HG03196 (cell line): ENCODE data around the gene GPC3.

Source experiments
- ATAC-seq: cut with Tn5 transposase; IDR thresholded peaks from one replicate; pipeline ENCODE4 v1.9.1; 2021; ENCODE audit not compliant: unreplicated experiment

The GPC3 gene

GRCh38 chrX:133971586-133971985 is 13.8 kb downstream of the GPC3 start:
- ATAC-seq, result no peak

GRCh38 chrX:133970076-133970475 is 15.3 kb downstream of the GPC3 start:
- no peak for ATAC-seq

GRCh38 chrX:133969191-133969590 is 16.2 kb downstream of the GPC3 start:
- ATAC-seq, result no peak

GRCh38 chrX:133968109-133968508 is 17.3 kb downstream of the GPC3 start:
- no peak for ATAC-seq

- ATAC-seq, result no peak
These were observed 19.2 kb downstream of the GPC3 start for GRCh38 chrX:133966199-133966598.

GRCh38 chrX:133965321-133965720 is 20.1 kb downstream of the GPC3 start:
- no peak for ATAC-seq

DNA sequence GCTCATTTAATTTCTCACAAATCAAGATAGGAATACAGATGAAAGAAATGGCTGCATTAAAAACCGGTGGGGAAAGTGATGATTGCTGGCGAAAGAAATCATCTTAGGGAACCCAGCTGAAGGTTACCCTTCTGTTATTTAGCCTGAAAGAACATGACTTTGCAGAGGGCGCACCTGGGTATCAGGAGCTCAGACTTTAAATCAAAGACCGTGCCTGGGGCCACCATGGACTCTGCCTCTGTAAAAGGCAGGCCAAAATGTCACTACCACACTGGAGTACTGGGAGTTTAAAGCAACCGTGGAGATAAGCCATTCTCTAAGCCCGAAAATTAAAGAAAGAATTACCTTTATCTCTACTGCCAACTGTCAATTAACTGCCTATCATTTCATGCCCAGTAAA is 24.3 kb downstream of the GPC3 start:
- ATAC-seq, result no peak

DNA sequence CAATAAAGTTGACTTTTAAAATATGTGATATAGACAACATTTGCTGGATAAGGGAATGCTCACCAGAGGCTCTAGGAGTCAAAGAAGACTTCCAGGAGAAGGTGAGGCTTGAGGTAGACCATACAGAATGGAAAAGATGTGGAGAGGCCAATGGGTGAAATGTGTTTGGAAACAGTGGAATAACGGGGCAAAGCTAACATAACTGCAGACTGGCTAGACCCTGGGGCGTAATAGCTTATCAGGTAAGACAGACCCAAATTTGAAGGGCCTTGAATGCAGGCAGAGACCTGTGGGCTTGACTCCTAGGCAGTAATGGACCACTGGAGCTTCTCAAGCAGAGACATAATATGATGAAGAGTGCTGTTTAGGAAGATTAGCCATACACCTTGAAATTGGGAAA is 25.4 kb downstream of the GPC3 start:
- no peak for ATAC-seq

- no peak for ATAC-seq
These were observed 26.3 kb downstream of the GPC3 start for GRCh38 chrX:133958997-133959688.

GRCh38 chrX:133956570-133957340 is 28.6 kb downstream of the GPC3 start:
- no peak for ATAC-seq

- ATAC-seq, result no peak
These were observed 31.5 kb downstream of the GPC3 start for GRCh38 chrX:133953785-133954355.

DNA sequence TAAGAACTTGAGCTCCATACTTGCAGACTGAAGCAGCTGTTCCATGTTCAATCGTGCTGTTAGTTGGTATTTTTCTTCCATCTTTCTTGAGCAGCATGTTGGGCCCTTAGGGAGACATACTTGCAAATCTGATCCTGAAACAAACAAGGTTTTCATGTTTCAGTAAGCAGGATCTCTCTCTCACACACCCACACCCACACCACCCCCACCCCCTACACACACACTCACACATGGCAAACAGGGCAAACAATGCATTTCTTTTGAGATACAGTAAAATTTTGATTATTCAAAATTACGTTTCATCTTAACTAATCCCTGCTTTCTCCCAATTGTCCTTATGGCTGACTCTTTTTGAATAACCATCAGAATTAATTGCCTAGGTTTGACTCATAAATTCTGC is 32.3 kb downstream of the GPC3 start:
- ATAC-seq, result no peak

- no peak for ATAC-seq
These were observed 34.3 kb downstream of the GPC3 start for GRCh38 chrX:133951098-133951497.

GRCh38 chrX:133950214-133950613 is 35.2 kb downstream of the GPC3 start:
- ATAC-seq, result no peak

- ATAC-seq, result no peak
These were observed 36.5 kb downstream of the GPC3 start for GRCh38 chrX:133948895-133949294.

- no peak for ATAC-seq
These were observed 37.4 kb downstream of the GPC3 start for GRCh38 chrX:133947996-133948395.

DNA sequence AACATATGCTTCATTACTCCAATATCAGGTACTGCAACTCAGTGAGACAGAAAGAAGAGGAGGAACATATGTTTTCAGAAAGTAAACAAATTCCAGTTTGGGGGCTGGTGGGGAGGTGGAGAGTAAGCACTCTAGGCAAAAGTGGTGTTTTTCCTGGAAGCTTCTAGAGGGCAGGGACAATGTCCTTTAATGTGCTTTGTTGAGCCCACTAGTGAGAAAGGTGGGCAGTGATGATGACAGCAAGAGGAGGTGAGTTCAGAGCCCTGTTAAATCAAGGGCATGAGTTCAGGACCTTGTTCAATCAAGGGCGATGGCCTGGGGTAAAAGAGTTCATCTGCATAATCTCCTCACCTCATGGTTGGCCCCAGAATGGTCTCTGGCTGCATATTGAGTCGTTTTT is 38.4 kb downstream of the GPC3 start:
- ATAC-seq, result no peak

DNA sequence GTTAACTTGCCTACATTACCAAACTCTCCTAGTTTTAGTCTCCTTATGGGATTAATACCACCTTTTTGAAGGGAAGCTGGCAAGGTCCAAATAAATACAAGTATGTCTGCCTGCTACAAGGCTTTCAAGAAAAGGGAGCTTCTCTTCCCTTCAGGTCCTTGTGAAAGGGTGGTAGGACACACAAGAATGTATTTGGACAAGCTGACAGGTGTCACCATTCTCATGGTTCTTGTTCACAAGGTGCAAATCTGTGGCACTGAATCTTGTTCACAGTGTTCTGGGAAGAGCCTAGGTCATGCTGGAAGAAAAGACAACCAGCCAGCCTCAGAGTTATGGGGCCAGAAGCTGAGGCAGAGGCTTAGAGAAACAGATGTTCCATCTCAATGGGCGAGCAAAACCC is 41.9 kb downstream of the GPC3 start:
- no peak for ATAC-seq

GRCh38 chrX:133939655-133940302 is 45.6 kb downstream of the GPC3 start:
- no peak for ATAC-seq

DNA sequence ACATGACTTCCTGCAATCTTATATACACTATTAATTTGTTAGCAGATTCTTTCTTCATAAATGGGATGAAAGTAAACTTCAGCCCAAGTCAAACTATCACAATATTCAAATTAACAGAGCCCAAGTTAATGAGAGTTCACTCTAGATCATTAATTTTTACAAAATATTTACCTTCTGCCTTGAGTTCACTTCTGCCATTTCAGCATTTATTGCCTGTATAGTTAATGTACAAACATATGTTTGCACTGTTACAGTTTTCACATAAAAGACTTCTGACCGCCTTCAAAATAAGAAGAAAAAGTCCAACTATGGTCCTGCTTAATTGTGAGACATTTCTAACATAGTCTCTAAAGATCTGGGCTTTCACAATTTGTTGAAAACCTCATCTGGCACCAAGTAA is 46.9 kb downstream of the GPC3 start:
- ATAC-seq, result no peak

DNA sequence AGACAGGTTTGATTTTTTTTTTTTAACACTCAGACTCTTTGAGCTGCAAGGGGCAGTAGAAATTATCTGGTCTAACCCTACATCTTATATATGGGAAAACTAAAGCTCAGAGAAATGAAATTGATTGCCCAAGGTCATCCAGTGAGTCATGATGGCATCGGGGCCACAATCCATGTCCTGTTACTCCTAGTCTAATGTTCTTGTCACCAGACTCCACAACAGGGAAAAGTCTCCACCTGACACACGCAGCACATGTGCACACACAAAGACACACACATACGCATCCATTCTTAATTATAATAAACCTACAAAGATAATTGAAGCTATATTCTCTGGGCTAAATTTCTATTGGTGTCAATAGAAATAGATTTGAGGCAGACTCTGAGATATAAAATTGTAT is 48.4 kb downstream of the GPC3 start:
- ATAC-seq, result no peak

- ATAC-seq, result no peak
These were observed 50.3 kb downstream of the GPC3 start for GRCh38 chrX:133935076-133935475.
